ENCODE data around the gene NEK6. TPM values are rescaled to one million over a fixed set of nuclear protein-coding genes. Genes with fewer than 3 reads are reported as not detected.

NEK6 gene
- total and polyA plus RNA-seq, 2 experiments from 2014 or later: 33.5 to 44.7 TPM

DNA sequence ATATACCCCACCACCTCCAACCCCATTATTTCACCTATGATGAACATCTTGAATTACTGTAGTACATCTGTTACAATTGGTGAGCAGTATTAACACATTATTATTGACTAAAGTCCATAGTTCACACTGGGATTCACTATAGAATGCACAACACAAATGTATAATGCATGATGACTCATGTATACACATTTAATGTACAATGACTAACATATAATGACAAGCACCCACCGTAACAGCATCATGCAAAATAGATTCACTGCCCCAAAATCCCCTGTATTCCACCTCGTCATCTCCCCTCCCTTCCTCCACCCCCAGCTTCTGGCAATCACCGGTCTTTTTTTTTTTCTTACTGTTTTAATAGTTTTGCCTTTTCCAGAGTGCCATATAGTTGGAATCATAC lies 47.1 kb upstream of the NEK6 start:
- Histone ChIP-seq H2AFZ (no peak overlapping the region), H4K20me1 (ENCODE audit: insufficient read depth, poor library complexity, severe bottlenecking) (no peaks in the 10 kb centered on the region), H3K79me2 (no peaks in the 10 kb centered on the region), H3K4me3 (no peak overlapping the region), H3K4me1 (ENCODE audit: insufficient read depth) (no peaks in the 10 kb centered on the region), H3K9me2 (replicated peaks; ENCODE audit: insufficient read depth) (no peaks in the 10 kb centered on the region), H3K27me3 (no peaks in the 10 kb centered on the region), H3K9me3 (ENCODE audit: low read depth) (no peaks in the 10 kb centered on the region), H3K4me2 (no peak overlapping the region), H3K27ac (no peak overlapping the region), H3K36me3 (replicated peaks; ENCODE audit: insufficient read depth, low read depth) (no peaks in the 10 kb centered on the region)
- TF ChIP-seq EZH2phosphoT487 (IDR thresholded peaks at IDR 0.05; ENCODE audit: low read depth, severe bottlenecking, unreplicated experiment): no peak
- 86% methylated on average over 3 of the region's 3 CpGs for WGBS (ENCODE audit: low lambda C conversion rate, missing lambda C conversion rate)
- DNase-seq (ENCODE audit: low spot score): no peak

DNA sequence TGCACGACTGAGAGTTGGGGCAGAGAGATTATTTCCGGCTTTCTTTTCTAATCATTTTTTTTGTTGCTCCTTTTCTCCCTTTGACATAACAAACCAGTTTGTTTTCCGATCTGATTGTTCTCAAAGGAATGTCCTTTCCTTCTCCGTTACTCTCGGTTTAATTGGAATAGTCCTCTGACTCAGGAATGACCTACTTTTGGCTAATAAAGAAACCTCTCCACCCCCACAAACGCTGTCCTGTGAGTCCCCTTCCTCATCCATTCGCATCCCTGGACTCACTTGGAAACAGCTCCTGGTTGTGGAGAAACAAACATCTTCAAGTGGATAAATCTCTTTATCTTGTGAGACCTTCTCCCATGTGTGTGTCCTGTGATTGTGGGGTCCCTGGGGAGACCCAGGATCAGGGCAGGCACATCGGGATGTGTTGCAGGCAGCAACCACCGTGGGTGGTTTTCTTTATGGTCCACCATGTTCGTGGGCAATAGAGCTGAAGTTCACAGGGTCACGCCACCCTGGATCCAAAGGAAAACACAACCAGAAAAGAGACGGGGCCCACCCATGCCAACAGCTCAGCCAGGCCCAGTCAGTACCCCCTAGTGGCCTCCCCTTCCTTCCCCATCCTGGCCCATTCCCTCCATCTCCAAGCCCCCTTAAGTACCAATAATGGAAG lies 45.2 kb upstream of the NEK6 start:
- DNase-seq (ENCODE audit: low spot score): no peak
- Histone ChIP-seq H4K20me1 (ENCODE audit: insufficient read depth, poor library complexity, severe bottlenecking) (no peaks in the 10 kb centered on the region), H3K79me2 (no peaks in the 10 kb centered on the region), H2AFZ (no peak overlapping the region), H3K36me3 (replicated peaks; ENCODE audit: insufficient read depth, low read depth) (no peaks in the 10 kb centered on the region), H3K9me3 (ENCODE audit: low read depth) (no peaks in the 10 kb centered on the region), H3K4me2 (no peak overlapping the region), H3K4me1 (ENCODE audit: insufficient read depth) (no peaks in the 10 kb centered on the region), H3K27me3 (no peaks in the 10 kb centered on the region), H3K9me2 (replicated peaks; ENCODE audit: insufficient read depth) (no peaks in the 10 kb centered on the region), H3K4me3 (no peak overlapping the region), H3K27ac (no peak overlapping the region)
- TF ChIP-seq EZH2 (IDR thresholded peaks at IDR 0.05; ENCODE audit: borderline replicate concordance) (no peak), EZH2phosphoT487 (IDR thresholded peaks at IDR 0.05; ENCODE audit: low read depth, severe bottlenecking, unreplicated experiment) (no peak)
- TF ChIP-seq, protein P1, sequence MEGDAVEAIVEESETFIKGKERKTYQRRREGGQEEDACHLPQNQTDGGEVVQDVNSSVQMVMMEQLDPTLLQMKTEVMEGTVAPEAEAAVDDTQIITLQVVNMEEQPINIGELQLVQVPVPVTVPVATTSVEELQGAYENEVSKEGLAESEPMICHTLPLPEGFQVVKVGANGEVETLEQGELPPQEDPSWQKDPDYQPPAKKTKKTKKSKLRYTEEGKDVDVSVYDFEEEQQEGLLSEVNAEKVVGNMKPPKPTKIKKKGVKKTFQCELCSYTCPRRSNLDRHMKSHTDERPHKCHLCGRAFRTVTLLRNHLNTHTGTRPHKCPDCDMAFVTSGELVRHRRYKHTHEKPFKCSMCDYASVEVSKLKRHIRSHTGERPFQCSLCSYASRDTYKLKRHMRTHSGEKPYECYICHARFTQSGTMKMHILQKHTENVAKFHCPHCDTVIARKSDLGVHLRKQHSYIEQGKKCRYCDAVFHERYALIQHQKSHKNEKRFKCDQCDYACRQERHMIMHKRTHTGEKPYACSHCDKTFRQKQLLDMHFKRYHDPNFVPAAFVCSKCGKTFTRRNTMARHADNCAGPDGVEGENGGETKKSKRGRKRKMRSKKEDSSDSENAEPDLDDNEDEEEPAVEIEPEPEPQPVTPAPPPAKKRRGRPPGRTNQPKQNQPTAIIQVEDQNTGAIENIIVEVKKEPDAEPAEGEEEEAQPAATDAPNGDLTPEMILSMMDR (IDR thresholded peaks at IDR 0.05; ENCODE audit: poor library complexity): no peak
- 73% methylated on average over 12 of the region's 12 CpGs for WGBS (ENCODE audit: low lambda C conversion rate, missing lambda C conversion rate)

GRCh38 chr9:124213396-124213795 lies 44.4 kb upstream of the NEK6 start:
- Histone ChIP-seq H3K9me2 (replicated peaks; ENCODE audit: insufficient read depth) (no peaks in the 10 kb centered on the region), H3K4me2 (no peak overlapping the region), H4K20me1 (ENCODE audit: insufficient read depth, poor library complexity, severe bottlenecking) (no peaks in the 10 kb centered on the region), H3K9me3 (ENCODE audit: low read depth) (no peaks in the 10 kb centered on the region), H3K27me3 (no peaks in the 10 kb centered on the region), H3K4me3 (no peak overlapping the region), H3K36me3 (replicated peaks; ENCODE audit: insufficient read depth, low read depth) (no peaks in the 10 kb centered on the region), H3K79me2 (no peaks in the 10 kb centered on the region), H2AFZ (no peak overlapping the region), H3K27ac (no peak overlapping the region), H3K4me1 (ENCODE audit: insufficient read depth) (no peaks in the 10 kb centered on the region)
- 96% methylated on average over 12 of the region's 12 CpGs for WGBS (ENCODE audit: low lambda C conversion rate, missing lambda C conversion rate)
- TF ChIP-seq EZH2 (IDR thresholded peaks at IDR 0.05; ENCODE audit: borderline replicate concordance): no peak
- TF ChIP-seq, protein P1 (IDR thresholded peaks at IDR 0.05; ENCODE audit: poor library complexity): no peak
- no peak for TF ChIP-seq EZH2phosphoT487 (IDR thresholded peaks at IDR 0.05; ENCODE audit: low read depth, severe bottlenecking, unreplicated experiment)
- no peak for DNase-seq (ENCODE audit: low spot score)

- Histone ChIP-seq H3K4me3 (no peak overlapping the region), H3K27ac (no peak overlapping the region), H3K79me2 (no peaks in the 10 kb centered on the region), H3K9me3 (ENCODE audit: low read depth) (no peaks in the 10 kb centered on the region), H2AFZ (no peak overlapping the region), H3K4me2 (no peak overlapping the region), H3K27me3 (no peaks in the 10 kb centered on the region), H3K4me1 (ENCODE audit: insufficient read depth) (no peaks in the 10 kb centered on the region), H3K36me3 (replicated peaks; ENCODE audit: insufficient read depth, low read depth) (no peaks in the 10 kb centered on the region), H4K20me1 (ENCODE audit: insufficient read depth, poor library complexity, severe bottlenecking) (no peaks in the 10 kb centered on the region), H3K9me2 (replicated peaks; ENCODE audit: insufficient read depth) (no peaks in the 10 kb centered on the region)
- 86% methylated on average over 8 of the region's 8 CpGs for whole genome bisulfite sequencing (ENCODE audit: low lambda C conversion rate, missing lambda C conversion rate)
- TF ChIP-seq, protein P1 (IDR thresholded peaks at IDR 0.05; ENCODE audit: poor library complexity): no peak
- TF ChIP-seq EZH2 (IDR thresholded peaks at IDR 0.05; ENCODE audit: borderline replicate concordance): no peak
- no peak for TF ChIP-seq EZH2phosphoT487 (IDR thresholded peaks at IDR 0.05; ENCODE audit: low read depth, severe bottlenecking, unreplicated experiment)
- DNase-seq (ENCODE audit: low spot score): no peak
Observed at GRCh38 chr9:124214116-124214515, 43.6 kb upstream of the NEK6 start.

Measured in hepatocyte (in vitro differentiated cells).